ENCODE results near the gene OPCML.

OPCML gene

DNA sequence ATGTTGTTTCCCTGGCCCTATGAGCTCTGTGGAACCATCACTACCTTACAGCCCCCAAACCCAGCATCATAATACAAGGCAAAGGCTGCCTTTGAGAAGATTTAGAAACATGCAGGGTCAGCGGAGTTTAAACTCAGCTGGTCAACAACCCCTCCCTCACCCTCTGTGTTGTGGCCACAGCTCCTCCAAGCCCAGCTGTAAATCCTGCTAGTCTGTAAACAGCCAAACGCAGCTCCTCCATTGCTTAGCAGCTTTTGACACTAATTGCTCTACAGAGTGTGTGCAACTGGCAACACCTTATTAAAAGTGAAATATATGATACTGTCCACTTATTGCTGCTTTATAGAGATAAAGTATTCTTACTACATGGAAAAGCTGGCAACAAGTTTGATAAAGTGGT is 29.1 kb downstream of the OPCML start:
- no peak overlapping the region for H3K27ac ChIP-seq
- TF ChIP-seq ZFX (IDR thresholded peaks at IDR 0.05; ENCODE audit: borderline replicate concordance), result no peak
- TF ChIP-seq CTCF (IDR thresholded peaks at IDR 0.05), result no peak

GRCh38 chr11:133501643-133502539 is 30.4 kb downstream of the OPCML start:
- TF ChIP-seq ZFX (IDR thresholded peaks at IDR 0.05; ENCODE audit: borderline replicate concordance) (no peak), CTCF (IDR thresholded peaks at IDR 0.05) (no peak)
- H3K27ac ChIP-seq, result no peak overlapping the region

GRCh38 chr11:133500936-133501335 is 31.4 kb downstream of the OPCML start:
- H3K27ac ChIP-seq, result no peak overlapping the region
- TF ChIP-seq CTCF (IDR thresholded peaks at IDR 0.05), result no peak
- no peak for TF ChIP-seq ZFX (IDR thresholded peaks at IDR 0.05; ENCODE audit: borderline replicate concordance)

DNA sequence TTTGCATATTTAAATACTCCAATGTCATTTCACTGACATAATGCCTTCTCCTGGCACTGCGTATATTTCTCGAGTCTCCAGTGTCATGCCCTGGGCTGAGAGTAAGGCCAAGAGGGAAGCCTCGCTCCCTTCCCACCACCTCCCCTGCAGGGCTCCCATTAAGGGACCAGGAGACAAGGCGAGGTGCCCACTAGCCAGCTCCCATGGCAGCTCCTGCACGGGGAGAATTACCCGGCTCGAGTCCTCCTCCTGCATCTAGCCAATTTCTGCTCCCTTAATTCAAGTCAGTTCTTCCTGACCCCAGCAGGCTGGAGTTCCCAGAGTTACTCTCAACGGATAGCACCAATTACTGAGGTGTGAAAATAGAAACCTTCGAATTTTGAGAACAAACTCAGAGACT is 31.9 kb downstream of the OPCML start:
- TF ChIP-seq CTCF (IDR thresholded peaks at IDR 0.05), result no peak
- no peak for TF ChIP-seq ZFX (IDR thresholded peaks at IDR 0.05; ENCODE audit: borderline replicate concordance)
- H3K27ac ChIP-seq, result no peak overlapping the region

- no peak overlapping the region for H3K27ac ChIP-seq
- TF ChIP-seq ZFX (IDR thresholded peaks at IDR 0.05; ENCODE audit: borderline replicate concordance), result no peak
- no peak for TF ChIP-seq CTCF (IDR thresholded peaks at IDR 0.05)
Observed at GRCh38 chr11:133498969-133499368, 33.3 kb downstream of the OPCML start.

DNA sequence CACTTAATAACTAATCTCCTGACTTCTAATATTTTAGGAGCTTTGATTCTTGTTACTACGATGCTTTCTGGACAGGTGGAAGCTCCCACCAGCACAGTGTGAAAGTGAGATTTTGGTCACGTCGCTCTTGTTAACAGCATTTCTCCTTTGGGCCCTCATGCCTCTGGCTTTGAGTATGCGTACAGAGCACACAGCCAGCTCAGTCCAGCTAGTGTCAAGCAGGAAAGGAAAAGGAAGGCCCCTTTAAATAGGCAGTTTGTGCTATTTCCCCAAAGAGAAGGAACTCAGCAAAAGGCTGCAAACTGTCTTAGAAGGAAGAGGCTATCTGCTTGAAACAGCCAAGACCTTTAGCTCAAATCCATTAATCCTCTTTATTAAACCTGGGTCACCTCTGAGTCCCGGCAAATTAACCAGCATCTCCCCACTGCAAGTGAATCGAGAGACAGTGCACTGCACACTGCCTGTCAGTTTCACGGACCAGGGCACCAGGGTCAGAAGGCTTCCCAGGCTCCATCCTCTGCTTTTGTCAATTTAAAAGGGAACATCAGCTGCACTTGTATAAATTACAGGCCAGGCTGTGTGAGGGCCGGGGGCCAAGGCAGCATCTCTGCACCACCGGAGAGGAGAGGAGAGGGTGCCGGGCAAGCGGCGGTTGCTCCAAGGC is 34.7 kb downstream of the OPCML start:
- no peak overlapping the region for H3K27ac ChIP-seq
- TF ChIP-seq ZFX (IDR thresholded peaks at IDR 0.05; ENCODE audit: borderline replicate concordance), result no peak
- no peak for TF ChIP-seq CTCF (IDR thresholded peaks at IDR 0.05)

DNA sequence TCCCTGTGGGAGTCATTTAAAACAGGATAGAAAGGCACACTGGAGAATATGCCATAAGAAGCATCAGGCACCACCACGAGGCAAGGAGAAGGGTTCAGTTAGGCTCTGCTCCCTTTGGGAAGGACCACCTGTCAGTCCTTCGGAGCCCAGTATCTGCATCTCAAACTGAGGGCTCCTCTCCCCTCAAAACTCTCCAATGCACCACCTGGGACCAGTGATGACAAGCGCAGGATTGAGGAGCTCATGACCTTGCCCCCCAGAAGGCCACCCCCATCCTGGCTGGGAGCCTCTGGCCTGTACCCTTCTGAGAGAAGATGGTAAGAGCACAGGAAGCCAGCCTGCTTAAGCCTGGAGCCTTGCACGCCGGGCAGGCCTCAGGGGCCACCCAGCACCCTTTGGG is 39.4 kb downstream of the OPCML start:
- H3K27ac ChIP-seq, result no peak overlapping the region
- no peak for TF ChIP-seq ZFX (IDR thresholded peaks at IDR 0.05; ENCODE audit: borderline replicate concordance)
